ENCODE results near the gene C19orf73.

- TF ChIP-seq ZFX (IDR thresholded peaks at IDR 0.05; ENCODE audit: borderline replicate concordance) (no peak), CTCF (IDR thresholded peaks at IDR 0.05) (peak; percentile 22)
These were observed 9.0 kb upstream of the C19orf73 start for GRCh38 chr19:49127674-49128544.

Measured in 22Rv1 (cell line).